ENCODE measurements around the gene SDE2. TPM values are rescaled to one million over a fixed set of nuclear protein-coding genes. Genes with fewer than 3 reads are reported as not detected.
"Not testable (repeated sequence)": the region's sequence is repeated elsewhere in the genome, so short reads cannot be mapped to it uniquely, and the experiment has no call there.

The SDE2 gene
- total RNA-seq = 27.2 and 34.9 TPM in 2 replicates

- DNase-seq (ENCODE audit: low read depth) = peak; percentile 90
Measured at GRCh38 chr1:225999227-225999911, at the start of gene SDE2. SDE2 (minus strand) TSS chr1:225999343; CDS start chr1:225999312, 31 bp downstream.

GRCh38 chr1:226048886-226049285, 49.7 kb upstream of the SDE2 start:
- no peak for DNase-seq (ENCODE audit: low read depth)

DNA sequence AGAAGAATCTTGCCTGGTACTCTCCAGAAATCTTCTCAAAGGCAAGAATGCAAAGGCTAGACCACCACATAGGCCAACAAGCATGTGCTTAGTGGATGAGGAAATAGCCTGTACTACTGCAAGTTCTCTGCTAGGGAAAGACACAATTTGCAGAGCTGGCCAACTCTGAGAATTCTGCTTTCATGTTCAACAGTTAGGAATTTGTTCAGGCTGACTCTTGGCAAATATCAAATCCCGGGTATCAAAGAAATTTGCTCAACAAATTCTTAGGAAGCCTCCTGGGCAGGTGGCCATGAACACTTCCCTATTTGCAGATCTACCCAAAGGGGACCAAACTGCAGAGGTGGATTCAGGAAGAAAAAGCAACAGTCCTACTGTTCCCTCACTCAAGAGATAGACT, 48.4 kb upstream of the SDE2 start:
- peak; percentile 24 for DNase-seq (ENCODE audit: low read depth)

DNA sequence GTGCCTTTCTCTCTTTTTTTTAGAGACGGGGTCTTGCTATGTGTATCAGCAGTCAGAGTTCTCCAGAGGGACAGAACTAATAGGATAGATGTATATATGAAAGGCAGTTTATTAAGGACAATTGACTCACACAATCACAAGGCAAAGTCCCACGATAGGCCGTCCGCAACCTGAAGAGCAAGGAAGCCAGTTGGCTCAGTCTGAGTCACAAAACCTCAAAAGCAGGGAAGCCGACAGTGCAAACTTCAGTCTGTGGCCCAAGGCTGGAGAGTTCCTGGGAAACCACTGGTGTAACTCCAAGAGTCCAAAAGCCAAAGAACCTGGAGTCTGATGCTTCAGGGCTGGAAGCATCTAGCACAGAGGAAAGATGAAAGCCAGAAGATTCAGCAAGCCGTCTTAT, 47.1 kb upstream of the SDE2 start:
- peak; percentile 74 for DNase-seq (ENCODE audit: low read depth)

DNA sequence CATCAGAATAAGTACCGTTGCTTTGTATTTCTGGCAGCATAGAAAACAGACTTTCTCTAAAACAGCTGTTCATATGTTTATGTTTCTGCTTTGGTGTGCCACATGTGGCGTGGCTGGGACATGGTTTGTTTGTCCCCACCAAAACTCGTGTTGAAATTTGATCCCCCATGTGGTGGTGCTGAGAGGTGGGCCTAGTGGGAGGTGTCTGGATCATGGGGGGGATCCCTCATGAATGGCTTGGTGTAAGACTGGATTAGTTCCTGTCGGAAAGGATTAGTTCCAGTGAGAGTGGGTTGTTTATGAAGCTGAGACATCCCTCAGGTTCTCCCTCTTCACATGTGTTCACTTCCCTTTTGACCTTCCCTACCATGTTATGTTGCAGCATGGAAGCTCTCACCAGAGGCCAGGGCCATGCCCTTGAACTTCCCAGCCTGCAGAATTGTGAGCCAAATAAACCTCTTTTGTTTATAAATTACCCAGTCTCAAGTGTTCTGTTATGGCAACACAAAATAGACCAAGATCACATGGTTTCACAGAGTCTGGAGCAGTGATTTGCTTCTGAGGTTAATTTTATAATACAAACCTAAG, 45.5 kb upstream of the SDE2 start:
- no peak for DNase-seq (ENCODE audit: low read depth)

GRCh38 chr1:226041419-226041818, 42.3 kb upstream of the SDE2 start:
- DNase-seq (ENCODE audit: low read depth) = no peak

DNA sequence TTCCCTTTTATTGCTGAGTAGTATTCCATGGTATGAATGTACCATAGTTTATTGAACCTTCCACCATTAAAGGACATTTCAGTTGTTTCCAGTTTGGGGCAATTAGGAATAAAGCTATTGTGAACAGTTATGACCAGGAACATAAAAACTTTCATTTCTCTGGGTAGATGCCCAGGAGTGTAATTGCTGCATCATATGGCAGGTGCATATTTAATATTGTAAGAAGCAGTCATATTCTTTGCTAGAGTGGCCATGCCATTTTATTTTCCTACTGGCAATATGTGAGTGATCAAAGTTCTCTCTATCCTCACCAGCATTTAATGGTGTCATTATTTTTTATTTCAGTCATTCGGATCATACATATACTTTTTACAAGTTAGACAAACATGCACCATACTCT, 39.5 kb upstream of the SDE2 start:
- DNase-seq (ENCODE audit: low read depth) = no peak

DNA sequence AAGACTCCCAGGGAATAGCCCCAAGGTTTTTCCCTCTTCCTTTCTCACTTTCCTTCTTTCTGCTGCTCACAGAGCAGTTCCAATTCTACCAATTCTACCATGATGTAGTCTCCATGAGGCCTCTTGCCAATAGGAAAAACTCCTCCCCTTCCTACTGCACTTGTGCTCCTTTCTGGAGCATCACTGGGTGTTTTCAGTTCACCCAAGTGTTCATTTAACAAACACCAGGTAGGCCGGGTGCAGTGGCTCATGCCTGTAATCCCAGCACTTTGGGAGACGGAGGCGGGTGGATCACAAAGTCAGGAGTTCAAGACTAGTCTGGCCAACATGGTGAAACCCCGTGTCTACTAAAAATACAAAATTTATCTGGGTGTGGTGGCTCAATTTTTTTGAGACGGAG, 36.8 kb upstream of the SDE2 start:
- no peak for DNase-seq (ENCODE audit: low read depth)

- no peak for DNase-seq (ENCODE audit: low read depth)
Measured at GRCh38 chr1:226034482-226034881, 35.3 kb upstream of the SDE2 start.

DNA sequence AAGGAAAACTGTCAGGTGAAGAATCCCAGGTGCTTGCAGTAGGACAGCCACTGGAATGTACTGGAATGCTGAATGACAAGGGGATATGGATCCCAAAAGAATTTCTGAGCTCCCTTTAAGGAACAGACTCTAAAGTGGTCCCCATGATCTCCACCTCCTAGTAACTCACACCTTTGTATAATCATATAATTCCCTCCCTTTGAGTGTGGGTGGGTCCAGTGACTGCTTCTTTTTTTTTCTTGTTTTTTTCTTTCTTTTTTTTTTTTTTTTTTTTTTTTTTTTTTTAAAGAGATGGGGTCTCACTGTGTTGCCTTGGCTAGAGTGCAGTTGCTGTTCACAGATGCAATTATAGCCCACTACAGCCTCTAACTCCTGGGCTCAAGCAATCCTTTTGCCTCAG, 34.8 kb upstream of the SDE2 start:
- DNase-seq (ENCODE audit: low read depth) = no peak

- no peak for DNase-seq (ENCODE audit: low read depth)
Measured at GRCh38 chr1:226033582-226033981, 34.4 kb upstream of the SDE2 start.

DNA sequence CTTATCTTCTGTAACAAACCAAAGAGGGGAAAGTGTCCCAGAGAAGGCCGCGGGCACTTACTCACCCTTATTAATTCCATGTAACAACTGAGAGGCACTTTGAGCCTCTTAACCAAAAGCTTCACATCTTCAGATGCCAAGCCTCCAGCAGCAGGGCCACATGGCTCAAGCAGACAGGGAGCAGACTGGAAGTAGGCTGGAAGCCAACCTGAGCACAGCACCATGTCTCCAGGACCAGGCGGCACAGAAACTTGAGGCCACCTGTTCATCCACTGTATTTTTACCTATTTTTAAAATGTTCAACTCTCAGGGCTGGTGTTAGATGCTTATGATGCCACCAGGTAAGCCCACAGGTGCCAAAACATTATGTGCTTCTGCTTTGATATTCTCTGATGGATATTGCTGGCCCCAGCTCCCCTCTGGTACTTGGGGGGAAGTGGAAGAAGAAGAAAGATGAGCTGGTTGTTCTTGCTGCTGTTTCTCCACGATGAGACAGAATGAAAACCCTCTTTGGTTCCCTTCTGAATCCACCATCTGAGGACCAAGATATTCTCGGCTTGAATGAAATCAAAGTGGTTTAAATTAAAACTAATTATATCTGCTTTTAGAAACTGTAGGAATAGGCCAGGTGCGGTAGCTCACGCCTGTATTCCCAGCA, 30.6 kb upstream of the SDE2 start:
- no peak for DNase-seq (ENCODE audit: low read depth)

DNA sequence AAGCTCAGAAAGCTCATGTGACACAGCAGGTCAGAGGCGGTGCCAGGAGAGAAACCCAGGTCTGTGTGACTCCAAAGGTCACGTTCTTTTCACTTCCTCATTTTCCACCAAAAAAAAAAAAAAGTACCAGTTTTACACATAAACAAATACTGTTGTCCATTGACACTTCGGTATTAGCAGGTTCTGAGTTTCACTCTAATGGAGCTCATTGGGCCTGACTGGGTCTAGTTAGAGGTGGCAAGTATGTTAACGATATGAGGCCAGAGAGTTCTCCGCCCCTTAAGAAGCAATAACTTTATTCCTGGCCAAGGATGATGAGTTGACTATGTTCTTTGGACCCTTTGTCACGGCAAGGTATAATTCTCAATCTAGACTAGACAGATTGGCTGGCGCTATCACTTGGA, 30.0 kb upstream of the SDE2 start:
- DNase-seq (ENCODE audit: low read depth) = no peak

- no peak for DNase-seq (ENCODE audit: low read depth)
Measured at GRCh38 chr1:226027538-226028217, 28.5 kb upstream of the SDE2 start.

DNA sequence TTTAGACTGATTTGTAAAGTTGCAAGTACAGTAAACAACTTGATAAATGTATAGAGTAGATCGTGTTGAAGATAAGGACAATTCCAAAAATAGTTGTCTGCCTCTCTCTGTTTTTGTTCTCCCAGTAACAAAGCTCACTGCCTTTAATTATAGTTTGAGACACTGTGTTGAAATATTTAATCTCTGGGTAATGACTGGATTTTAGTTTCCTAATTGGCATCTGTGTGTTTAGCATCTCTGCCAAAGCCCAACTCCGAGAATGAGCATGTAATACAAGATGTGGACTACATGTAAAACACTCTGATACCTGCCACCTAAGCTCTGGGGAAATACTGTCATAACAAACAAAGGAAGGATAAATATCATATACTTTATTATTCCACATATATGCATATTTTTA, 27.7 kb upstream of the SDE2 start:
- no peak for DNase-seq (ENCODE audit: low read depth)

DNA sequence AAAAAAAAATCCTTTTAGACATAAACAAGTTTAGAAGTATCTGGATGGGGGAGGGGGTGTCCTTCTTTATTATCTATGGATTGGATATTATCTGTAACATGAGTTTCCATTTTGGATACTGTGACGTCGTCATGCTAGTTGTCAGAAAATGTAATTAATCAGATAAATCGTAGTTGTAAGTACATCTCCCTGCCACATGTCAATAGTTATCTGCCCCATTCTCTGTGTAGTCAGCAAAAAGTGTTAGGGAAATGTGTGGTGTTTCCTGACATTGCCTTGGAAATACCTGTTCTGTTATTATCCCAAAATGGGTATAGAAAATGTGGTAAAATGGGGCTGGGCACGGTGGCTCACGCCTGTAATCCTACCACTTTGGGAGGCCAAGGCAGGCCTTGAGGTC, 24.6 kb upstream of the SDE2 start:
- no peak for DNase-seq (ENCODE audit: low read depth)

GRCh38 chr1:226021801-226022200, 22.7 kb upstream of the SDE2 start:
- DNase-seq (ENCODE audit: low read depth) = no peak

DNA sequence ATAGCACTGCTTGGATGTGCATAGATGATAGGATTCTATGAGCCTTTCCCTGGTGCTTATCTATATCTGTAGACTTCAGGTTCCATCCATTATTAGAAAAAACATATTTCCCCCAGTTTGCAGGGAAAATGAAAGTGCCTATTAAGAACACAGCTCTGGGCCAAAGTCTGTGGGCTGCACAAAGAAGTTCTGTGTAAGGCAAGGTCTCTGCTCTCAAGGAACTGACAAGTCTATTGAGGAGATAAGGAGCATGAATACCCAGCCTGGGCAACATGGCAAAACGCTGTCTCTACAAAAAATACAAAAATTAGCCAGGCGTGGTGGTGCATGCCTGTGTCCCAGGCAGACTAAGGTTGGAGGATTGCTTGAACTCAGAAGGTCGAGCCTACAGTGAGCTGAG, 22.3 kb upstream of the SDE2 start:
- DNase-seq (ENCODE audit: low read depth) = no peak

DNA sequence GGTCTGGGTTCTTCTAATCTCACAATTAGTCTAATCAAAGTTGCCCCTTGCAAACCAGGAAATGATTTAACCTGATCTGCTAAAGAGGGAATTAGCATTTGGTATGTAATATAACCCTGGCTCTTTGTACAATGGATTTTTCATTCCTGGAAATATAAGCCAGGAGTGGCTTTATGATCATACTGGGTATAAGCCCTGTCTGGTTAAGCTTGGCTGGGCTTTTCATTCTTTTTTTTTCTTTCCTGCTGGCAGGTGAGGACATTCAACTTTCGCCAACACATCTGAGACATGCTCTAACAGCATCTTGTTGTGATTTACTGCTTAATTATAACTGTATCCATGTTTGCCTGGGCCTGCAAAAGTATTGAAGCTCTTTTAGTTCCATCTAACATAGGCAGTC, 20.4 kb upstream of the SDE2 start:
- no peak for DNase-seq (ENCODE audit: low read depth)

- DNase-seq (ENCODE audit: low read depth) = no peak
Measured at GRCh38 chr1:226017070-226017469, 17.9 kb upstream of the SDE2 start.

DNA sequence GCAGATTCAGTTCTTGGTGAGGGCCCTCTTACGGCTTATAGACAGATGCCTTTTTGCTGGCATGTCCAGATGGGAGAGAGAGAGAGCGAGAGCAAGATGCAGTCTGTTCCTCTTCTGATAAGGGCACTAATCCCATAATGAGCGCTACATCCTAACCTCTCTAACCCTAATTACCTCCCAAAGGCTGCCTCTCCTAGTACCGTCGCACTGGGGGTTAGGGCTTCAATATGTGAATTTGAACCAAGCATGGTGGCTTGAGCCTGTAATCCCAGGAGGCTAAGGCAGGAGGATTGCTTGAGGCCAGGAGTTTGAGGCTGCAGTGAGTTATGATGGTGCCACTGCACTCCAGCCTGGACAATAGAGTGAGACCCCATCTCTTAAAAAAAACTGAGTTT, 10.5 kb upstream of the SDE2 start:
- no peak for DNase-seq (ENCODE audit: low read depth)

DNA sequence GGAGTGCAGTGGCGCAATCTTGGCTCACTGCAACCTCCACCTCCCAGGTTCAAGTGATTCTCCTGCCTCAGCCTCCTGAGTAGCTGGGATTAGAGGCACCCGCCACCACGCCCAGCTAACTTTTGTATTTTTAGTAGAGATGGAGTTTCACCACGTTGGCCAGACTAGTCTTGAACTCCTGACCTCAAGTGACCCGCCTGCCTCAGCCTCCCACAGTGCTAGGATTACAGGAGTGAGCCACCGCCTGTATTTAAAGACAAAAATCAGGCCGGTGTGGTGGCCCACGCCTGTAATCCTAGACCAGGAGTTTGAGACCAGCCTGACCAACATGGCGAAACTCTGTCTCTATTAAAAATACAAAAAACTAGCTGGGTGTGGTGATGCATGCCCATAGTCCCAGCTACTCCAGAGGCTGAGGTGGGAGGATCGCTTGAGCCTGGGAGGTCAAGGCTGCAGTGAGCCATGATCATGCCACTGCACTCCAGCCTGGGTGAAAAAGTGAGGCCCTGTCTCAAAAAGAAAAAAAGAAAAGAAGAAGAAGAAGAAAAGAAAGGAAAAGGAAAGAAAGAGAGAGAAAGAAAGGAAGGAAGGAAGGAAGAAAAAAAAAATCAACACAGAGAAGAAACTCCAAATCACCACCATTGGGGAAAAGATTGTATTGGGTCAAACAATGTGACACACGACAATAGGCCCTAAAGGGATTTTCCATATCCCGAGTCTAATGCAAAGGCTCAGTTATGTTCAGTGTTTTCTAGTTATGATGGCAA, 8.2 kb upstream of the SDE2 start:
- DNase-seq (ENCODE audit: low read depth) = not testable (repeated sequence)
